ENCODE data around the gene ADAMTSL2.

ADAMTSL2 gene

DNA sequence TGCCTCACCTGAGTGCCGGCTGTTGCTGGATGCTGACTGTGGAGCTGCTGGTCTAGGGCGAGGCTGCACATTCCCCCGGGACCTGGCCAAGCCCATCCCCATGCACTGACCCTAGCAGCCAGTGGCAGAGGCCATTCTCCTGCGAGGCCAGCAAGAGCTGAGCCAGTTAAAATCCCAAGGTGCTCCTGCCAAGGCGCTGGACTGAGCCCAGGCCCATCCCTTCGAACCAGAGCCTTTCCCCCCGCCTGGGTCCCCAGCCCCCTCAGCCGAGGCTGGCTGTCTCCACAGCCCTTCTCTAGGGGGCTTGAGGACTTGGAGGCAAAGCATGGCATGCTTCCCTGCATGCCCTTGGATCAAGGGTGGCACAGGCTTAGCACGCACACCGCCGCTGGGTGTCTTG lies 1.6 kb downstream of the ADAMTSL2 start:
- no peak for DNase-seq

GRCh38 chr9:133536536-133536935 lies 2.0 kb downstream of the ADAMTSL2 start:
- no peak for DNase-seq

DNA sequence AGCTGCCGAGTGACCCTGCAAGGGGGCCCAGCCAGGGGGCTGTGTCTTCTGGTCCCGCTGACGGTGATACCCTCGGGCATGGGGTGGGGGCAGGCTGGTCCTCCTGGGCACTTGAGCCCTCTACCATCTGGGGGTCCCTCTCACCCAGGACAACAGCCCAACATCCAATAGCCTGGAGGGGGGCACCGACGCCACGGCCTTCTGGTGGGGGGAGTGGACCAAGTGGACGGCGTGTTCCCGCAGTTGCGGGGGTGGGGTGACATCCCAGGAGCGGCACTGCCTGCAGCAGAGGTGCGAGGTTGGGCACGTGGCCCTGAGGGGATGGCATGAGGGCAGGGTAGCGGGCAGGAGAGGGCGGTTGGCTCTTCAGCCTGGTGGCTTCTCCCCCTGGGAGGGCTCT lies 2.8 kb downstream of the ADAMTSL2 start:
- no peak for DNase-seq

- DNase-seq, result no peak
These were observed 3.7 kb downstream of the ADAMTSL2 start for GRCh38 chr9:133538176-133538575.

GRCh38 chr9:133538851-133539833 lies 4.6 kb downstream of the ADAMTSL2 start:
- peak; percentile 43 to 70 (median 53) for DNase-seq

DNA sequence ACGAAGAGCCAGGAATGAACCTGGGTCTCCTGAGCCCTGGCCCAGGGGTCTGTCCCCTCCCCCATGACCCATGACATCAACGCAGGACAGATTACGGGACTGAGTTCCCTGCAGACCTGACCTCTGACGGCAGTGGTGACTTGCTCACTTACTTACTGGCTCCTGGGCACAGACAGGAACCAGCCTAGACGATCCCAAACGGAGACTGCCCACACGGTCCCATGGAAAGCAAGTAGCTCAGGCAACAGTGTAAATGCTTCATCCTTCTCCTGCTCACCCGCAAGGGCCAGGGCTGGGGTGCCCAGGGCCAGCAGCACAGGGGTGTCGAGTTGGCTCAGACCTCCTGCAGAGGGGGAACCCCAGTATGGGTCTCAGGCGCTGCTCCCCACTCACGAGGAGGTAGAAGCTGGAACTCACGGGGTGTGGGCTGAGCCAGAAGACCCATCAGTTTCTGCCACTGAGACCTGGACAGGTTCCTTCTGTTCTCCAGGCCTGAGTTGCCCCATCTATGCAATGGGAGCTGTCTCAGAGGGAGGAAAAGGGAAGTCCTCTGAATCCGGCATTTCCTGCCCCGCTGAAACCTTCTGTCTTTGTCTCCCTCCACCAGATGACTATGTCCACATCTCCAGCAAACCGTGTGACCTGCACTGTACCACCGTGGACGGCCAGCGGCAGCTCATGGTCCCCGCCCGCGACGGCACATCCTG lies 5.6 kb downstream of the ADAMTSL2 start:
- peak; percentile 52 to 70 (median 68) for DNase-seq

DNA sequence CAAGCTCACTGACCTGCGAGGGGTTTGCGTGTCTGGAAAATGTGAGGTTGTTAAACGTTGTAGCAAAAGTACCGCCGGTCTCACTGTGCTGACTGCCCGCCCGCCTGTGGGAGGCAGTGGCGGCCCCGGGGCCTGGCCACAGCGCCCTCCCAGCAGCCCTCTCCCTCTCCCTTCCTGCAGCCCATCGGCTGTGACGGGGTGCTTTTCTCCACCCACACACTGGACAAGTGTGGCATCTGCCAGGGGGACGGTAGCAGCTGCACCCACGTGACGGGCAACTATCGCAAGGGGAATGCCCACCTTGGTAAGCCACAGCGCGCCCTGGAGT lies 6.2 kb downstream of the ADAMTSL2 start:
- no peak for DNase-seq

DNA sequence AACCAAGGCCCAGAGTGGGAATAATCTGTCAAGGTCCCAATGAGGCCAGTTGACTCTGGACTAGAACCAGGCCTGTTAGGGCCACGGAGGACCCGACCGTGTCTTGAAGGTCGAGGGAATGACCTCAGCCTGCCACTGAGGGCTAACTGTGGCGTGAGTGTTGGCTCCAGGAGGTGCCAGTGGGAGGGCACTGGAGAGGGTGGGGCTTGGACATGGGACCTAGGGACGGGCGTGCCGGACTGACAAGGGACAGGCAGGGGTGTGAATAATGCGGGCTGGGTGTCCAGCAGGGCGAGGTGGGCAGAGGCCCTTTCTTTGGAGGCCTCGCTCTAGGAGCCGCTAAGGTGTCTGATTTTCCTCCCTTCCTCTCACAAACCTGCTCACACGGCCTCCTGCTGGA lies 7.5 kb downstream of the ADAMTSL2 start:
- no peak for DNase-seq

DNA sequence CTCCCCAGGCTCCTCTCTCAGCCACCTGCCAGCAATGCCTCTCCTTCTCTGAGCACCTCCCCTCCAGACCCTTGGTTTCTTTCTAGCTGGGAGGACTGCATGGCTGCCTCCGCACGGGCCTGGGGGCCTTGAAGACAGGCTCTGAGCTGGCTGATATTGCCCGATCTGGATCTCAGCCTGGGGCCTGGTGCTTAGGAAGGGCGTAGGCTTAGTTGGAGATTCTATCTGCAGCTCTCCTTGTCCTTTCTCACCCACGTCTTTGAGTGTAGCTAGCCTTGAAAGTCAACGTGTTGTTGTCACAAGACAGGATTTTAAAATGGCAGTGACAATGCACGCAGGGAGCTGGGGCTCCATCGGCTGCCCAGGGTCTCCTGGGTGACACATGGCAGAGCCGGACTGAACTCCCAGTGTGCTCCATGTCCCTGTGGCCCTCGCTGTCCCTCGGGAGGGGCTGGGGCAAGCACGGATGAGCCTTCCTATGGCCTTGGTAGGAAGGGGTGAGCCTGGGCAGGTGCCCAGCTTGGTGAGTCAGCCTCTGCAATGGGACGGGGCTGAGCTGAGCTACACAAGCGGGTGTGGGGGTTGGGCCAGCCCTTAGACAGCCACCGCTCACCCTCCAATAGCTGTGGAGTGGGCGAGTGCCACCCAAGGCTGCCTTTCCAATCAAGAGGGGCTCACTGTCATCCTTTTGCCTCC lies 9.4 kb downstream of the ADAMTSL2 start:
- no peak for DNase-seq

- no peak for DNase-seq
These were observed 11.2 kb downstream of the ADAMTSL2 start for GRCh38 chr9:133545494-133546286.

GRCh38 chr9:133546287-133546680 lies 11.8 kb downstream of the ADAMTSL2 start:
- no peak for DNase-seq

DNA sequence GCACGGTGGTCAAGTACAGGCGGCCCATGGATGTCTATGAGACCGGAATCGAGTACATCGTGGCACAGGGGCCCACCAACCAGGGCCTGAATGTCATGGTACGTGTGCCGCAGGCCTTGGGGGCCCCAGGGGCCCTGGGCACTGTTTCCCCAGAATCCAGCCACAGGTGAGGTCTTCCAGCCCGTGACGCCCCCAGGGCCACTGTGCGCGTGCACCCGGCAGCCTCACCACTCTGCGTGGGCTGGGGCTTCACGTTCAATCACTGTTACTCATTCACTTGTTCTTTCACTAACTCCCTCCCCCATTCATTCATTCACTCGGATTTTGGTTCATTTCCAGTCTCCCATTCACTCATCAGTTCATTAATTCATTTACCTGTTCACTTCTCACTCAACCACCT lies 12.6 kb downstream of the ADAMTSL2 start:
- DNase-seq, result no peak

DNA sequence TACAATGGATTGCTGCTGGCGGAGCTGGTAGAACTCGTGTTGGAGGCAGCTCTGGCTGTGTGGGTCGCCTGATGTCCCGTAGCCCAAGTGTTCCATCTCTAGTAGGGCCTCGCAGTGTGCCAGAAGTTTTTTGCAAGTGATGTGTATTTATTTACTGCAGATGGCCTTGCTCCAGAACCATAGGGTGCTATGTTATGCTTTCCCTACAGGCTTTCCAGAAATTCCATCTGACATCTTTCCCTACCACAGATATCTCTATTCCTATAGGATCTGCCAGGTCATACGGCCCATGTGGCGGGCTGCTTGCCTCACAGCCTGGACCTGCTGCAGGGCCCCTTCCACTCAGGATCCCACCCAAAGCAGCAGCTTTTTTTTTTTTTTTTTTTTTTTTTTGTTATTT lies 16.9 kb downstream of the ADAMTSL2 start:
- no peak for DNase-seq

GRCh38 chr9:133552236-133552635 lies 17.7 kb downstream of the ADAMTSL2 start:
- DNase-seq, result no peak

GRCh38 chr9:133553123-133553522 lies 18.6 kb downstream of the ADAMTSL2 start:
- no peak for DNase-seq

DNA sequence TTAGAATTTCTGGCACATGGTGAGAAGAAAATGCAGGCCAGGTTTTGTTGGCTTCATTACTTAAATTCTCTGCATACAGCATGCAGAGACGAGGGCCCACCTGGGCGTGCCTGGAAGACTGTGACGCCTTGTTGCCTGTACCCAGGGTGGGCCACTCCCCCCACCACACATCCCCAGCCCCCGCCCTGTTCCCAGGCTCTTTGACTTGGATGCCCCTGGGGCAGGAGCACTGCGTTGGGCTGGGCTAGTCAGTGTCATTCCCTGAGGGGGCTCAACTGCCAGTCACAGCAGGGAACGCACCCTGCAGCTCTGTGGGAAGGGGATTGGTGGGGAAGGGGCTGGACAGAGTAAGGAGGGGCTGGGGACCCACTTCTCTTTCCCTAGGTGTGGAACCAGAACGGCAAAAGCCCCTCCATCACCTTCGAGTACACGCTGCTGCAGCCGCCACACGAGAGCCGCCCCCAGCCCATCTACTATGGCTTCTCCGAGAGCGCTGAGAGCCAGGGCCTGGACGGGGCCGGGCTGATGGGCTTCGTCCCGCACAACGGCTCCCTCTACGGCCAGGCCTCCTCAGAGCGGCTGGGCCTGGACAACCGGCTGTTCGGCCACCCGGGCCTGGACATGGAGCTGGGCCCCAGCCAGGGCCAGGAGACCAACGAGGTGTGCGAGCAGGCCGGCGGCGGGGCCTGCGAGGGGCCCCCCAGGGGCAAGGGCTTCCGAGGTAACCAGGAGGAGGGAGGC lies 19.6 kb downstream of the ADAMTSL2 start:
- no peak for DNase-seq

DNA sequence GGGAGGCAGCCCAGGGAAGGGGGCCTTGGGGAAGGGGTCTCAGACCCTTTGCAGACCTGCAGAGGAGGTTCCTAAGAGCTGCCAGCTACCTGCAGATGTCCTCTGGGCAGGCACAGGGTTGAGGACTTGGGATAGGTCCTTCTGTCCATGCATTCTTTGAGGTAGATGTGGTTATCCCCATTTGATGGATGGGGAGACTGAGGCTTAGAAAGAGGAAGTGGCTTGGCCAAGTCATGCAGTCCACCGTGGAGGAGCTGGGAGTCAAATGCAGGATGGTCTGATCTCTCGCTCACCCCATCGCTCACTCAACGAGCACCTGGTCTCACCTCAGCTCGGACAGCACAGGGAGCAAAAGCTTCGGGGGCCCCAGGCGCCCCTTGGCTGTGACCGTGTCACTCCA lies 20.2 kb downstream of the ADAMTSL2 start:
- no peak for DNase-seq

GRCh38 chr9:133556354-133556753 lies 21.9 kb downstream of the ADAMTSL2 start:
- DNase-seq, result no peak

DNA sequence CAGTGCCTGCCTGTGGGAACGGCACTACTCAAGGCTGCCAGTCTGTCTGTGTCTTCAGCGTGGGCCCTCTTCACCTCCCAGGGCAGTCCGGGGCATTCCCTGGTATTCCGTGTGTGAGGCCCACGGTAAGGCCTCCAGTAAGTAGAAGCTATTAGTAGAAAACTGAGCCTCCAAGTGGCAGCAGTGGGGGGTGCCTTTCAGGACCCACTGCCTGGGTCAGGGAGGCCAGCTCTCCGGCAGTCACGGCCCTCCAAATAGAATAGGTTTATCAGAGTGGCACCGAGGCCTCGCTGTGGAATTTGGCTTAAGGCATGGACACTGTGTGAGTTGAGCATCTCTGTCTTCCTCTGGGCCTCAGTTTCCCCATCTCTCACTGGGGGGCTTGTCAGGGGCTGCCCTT lies 23.1 kb downstream of the ADAMTSL2 start:
- no peak for DNase-seq

DNA sequence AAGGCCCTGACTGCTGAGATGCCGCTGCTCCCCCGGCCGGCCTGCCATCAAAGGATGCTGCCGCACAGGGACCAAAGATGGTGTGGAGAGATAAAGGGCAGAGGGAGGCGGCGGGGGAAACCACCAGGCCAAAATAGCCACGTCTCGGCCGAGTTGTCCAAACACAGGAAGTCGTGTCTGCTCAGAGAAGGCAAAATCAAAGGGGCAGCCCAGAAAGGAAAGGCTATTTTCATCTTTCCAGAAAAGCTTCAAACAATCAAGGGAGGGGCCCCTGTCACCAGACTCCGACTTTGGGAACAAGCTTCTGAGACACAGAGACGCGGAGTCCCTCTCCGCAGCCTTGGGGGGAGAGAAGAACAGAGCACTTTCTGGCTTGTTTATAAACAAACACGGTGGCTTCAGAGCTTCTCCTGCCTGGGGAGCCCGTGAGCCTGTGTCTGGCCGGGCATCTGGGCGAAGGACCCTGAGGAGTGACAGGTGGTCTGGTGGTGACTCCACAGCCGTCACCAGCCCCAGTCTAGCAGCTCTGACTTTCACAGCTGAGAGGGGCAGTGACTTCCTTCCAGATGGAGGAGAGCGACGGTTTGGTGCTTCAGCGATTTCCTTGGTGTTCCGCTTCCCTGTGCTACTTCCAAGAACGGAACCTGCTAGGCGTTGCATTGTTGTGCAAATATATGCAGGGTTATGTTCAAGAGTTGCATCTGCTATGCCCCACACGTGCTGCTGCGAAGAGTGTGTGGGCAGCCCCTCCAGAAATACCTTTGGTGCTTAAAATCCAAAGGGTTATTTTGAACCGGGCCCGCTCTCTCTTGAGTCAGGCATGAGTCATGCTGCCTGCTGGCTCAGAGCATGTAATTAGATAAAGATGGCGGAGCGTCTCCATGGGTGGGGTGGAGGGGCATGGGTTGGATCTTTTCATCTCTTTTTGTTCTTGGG lies 24.0 kb downstream of the ADAMTSL2 start:
- peak; percentile 72 to 79 (median 76) for DNase-seq

DNA sequence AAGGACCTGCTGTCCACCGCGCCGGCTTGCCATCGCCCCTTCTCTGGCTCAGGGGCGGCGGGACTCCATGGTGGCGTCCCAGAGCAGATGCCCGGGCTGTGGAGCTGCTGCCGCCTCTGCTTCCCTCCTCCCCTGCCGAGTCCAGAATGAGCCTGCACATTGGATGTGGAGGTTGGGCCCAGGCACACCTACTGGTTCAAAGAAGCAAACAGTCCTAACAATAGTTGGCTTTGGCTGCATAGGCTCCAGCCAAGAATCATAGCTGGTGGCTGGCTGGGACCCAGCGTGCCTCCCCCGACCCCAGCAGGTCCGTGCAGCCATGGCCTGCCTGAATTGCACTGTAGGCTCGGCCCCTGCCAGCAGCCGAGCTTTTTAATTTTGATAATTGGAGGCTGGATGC lies 25.8 kb downstream of the ADAMTSL2 start:
- no peak for DNase-seq
